GM18951 (cell line): ENCODE data around the gene SPEM3.
A peak's percentile ranks its signal among the peaks of the same experiment; 100 is the strongest.
"Not testable (repeated sequence)": the region's sequence is repeated elsewhere in the genome, so short reads cannot be mapped to it uniquely, and the experiment has no call there.

Experiments used
- POLR2A ChIP-seq: IDR thresholded peaks from 4 replicates; pipeline ENCODE4 v1.6.1; 2011; ENCODE audit warnings: mild to moderate bottlenecking; ENCODE audit not compliant: insufficient read length, insufficient read depth; ENCODE audit errors: extremely low read depth
- in situ Hi-C: fragments of 300-500 bp; cut with MboI; formaldehyde crosslinking; loops from one replicate; pipeline ENCODE4 v1.12.0; 2022; ENCODE audit warnings: low sequenced_read_pairs, mixed read lengths, inconsistent platforms; ENCODE audit not compliant: unreplicated experiment

SPEM3 gene

DNA sequence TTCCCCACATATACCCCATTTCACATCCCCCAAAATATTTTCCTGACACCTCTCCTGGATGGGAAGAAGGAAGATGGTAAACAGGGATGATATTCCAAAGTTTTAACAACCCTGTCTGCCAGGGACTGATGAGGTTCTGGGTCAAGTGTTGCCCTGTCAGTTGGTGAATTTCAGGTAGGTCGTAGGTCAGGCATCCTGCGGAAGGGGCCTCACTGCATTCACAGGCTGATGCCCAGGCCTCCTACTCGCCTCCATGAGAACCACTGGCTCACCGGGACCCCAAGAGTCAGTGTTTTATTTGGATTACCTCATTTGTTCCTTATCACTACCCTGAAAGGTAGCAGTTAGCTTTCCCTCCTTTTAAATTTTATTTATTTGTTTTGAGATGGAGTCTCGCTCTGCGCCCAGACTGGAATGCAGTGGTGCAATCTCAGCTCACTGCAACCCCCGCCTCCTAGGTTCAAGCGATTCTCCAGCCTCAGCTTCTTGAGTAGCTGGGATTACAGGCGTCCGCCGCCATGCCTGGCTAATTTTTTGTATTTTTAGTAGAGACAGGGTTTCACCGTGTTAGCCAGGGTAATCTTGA is 40.2 kb downstream of the SPEM3 start:
- in situ Hi-C loops: no loop called here
- no peak for TF ChIP-seq POLR2A

DNA sequence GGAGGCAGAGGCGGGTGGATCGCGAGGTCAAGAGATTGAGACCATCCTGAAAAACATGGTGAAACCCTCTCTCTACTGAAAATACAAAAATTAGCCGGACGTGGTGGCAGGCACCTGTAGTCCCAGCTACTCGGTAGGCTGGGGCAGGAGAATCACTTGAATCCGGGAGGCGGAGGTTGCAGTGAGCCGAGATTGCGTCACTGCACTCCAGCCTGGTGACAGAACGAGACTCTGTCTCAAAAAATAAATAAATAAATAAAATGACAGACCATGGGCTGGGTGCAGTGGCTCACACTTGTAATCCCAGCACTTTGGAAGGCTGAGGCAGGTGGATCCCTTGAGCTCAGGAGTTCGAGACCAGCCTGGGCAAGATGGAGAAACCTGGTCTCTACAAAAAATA is 41.2 kb downstream of the SPEM3 start:
- in situ Hi-C loops: not testable (repeated sequence)

- in situ Hi-C loops: not testable (repeated sequence)
These were observed 41.9 kb downstream of the SPEM3 start for GRCh38 chr17:7470457-7470973.

DNA sequence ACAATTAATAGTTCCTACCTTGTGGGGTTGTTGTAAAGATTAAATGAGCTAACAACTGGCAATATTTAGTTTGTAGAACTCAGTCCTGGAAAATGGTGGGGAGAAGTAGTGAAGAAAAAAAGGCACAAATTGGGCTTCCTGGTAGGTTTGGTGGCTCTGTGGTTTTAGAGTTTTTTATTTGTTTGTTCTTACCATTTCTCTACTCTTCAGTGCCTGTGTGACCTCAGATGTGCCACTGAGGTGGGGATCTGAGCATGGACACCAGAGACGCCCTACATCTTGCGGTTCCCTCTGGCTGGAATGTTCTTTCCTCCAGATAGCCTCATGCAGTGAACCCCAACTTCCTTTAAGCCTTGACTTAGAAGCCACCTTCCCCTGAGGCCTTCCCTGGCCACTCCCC is 43.1 kb downstream of the SPEM3 start:
- TF ChIP-seq POLR2A: no peak
- in situ Hi-C loops: no loop called here

GRCh38 chr17:7474767-7475166 is 46.1 kb downstream of the SPEM3 start:
- in situ Hi-C loops: not testable (repeated sequence)

DNA sequence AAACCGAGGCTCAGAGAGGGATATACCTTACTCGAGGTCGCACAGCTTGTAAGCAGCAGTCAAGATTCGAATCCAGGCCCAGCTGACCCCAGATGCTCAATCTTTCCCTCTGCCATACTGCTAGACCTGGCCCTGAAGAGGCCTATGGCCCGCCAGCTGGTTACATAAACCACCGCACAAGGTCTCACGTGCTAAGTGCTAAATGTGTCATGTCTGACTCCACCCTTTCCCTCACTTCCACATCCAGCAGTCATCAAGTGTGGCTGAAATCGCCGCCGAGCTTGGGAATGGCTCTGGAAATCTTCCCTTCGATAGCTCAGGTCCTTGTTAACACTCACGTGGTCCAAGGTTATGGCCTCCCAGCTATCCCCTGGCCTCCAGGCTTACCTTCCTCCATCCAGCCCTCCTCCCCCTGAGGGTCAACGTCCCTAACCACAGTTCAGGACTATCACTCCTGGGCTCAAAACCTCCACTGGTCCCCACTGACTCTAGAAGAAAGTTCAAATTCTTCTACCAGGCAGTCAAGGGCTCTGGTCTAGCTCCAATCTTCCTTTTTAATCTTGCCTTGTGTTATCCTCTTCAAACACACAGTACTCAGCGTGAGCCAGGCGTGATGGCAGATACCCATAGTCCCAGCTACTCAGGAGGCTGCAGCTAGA is 47.2 kb downstream of the SPEM3 start:
- in situ Hi-C loops: no loop called here
- TF ChIP-seq POLR2A: no peak

DNA sequence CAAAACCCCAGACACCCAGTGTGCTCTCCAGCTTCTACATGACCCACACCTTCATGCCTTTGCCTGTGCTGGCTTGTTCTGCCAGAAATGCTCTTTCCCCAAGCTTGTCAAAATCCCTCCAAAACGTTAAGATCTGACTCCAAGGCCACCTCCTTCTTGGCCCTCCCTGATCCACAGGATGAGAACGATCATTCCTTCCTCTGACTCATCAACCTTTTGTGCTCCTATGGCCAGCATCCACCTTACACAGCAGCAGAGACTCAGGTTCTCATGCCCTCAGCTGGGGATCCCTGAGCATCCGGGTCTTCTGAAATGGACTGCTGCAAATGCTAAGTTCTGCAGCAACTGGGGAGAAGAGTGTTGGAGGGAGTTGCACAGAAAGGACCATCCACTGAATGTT is 47.8 kb downstream of the SPEM3 start:
- no peak for TF ChIP-seq POLR2A
- in situ Hi-C loops: no loop called here

DNA sequence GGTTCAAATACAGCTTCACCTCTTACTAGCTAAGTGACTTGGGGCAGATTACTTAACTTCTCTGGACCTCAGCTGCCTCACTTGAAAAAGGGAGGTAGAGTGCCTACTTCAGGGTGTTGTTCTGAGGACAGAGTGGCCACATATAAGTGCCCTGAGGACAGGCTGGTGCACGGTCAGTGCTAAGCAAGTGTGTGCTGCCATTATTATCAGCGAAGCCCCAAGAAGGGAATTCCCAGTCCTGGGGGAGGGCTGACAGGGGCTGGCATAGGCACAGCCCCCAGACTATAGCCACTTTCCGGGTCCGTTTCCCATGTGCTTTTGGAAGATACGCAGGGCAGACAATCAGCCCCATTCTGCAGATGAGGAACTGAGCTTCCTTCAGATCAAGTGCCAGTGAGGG is 48.3 kb downstream of the SPEM3 start:
- in situ Hi-C loops: no loop called here
- no peak for TF ChIP-seq POLR2A

DNA sequence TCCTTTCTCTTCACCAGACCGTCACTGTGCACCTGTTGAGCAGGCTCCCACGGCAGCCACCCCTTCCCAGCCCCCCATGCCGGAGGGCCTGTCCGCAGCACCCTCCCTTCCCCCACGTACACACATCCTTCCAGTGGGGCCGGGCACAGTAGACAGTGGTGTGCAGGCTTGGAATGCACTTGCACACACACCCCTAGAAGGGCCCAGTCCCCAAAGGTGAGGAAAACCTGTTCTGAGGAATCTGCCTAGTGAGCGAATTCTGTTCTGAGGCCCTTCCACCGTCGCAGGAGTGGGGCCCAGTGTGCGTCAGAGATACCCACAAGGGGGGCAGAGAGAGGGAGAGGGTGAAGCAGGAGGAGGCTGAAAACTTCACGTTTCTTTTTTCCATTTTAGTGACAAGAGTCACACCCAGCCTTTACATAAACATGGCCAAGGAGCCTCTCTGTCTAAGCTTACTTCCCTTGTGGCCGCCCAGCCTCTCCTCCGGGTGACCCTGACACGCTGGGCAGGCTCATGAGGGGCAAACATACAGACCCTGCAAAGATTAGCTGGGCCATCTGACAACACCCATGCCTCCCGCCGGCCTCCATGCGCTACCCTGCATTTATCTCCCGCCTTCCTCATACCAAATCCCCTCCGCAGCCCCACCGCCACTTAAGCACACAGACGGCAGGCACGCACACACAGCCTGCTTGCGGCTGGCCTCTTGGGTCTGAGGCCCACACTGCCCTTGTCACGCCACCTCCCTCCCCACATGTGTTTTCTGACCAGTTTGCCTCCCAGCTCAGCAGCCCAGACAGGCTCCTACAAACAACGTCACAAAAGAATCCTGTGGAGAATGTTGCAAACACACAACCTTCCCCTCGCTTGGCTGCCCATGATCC is 49.0 kb downstream of the SPEM3 start:
- no peak for TF ChIP-seq POLR2A

DNA sequence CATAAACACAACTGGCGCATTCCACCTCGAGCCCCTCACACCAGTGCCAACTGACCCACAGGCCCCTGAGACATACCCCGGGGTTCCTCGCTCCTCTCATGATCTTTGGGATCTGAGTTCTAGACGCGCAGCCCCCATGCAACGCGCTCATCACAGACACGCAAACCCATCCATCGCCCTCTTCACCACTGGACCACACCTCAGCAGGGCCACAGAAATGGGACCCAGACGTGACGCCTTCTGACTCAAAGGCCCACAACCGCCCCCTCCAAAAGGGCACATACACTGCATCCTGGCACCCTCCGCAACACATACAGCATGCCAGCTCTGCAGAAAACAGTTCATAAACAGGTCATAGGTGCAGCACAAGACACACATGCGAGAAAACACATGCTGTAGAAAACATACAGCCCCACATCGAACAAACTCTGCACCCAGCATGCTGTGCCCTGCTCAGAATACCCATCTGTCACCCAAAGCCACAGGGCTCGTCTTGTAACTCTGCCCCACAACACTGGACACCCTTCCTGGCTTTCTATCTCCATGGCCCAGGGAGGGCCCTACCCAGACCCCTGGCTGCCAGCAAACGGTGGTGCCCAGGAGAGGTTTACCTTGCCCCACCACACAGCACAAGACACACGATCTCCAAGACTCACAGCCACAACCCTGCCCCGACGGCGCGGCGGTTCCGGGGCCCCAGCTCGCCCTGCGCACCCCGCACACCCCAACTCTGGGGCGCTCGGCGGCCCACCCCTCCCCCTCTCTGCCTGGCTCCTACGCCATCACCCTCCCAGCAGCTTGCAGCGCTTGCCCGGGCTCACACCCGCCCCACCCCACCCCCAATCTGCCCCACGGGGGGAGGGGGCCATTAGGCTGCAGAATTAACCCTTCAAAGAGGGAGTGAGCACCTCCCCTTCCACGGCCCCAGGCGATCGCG is 49.9 kb downstream of the SPEM3 start:
- TF ChIP-seq POLR2A: no peak
- in situ Hi-C loops: no loop called here

More for the DNA sequence above, 49.0 kb downstream of the SPEM3 start:
- in situ Hi-C loops: no loop called here

DNA sequence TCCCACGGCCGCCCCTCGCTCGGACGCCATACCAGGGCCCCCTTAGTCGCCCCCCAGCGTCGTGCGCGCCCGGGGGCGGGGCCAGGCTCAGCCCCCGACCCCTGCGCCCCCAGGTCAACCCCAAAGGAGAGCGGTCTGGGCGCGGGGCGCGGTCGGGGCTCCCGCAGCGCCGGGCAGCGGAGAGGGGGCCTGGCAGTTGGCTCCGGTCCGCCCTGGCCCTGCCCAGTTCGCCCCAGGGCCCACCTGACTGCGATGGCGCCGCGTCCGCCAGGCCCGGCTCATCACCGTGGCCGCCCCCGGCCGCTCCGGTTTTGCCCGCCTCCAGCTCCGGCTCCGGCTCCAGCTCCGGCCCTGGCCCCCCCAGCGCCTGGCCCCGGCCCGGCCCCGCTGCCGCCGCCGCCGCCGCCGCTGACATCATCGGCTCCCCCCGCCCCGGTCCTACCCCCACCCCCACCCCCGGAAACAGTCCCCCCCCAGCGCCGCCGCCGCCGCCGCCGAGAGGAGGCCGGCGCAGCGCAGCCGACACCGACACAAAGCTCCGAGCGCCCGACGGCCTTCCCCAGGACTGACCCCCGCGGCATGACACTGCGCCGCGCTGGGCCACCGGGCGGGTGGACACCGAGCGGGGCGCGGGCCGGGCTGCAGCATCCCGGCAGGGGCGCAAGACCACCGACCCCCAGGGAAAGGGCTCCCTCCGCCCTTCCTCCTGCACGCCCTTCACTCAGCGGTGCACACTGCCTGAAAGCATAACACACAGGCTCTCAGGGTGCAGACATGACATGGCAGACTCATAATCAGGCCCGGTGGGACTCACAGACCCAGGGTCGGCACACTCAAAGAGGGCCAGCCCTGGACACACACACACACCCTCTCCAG is 50.8 kb downstream of the SPEM3 start, which contains the start of gene ZBTB4:
ZBTB4 (minus strand) TSS at position 419 of the 876 bp plus-strand sequence. CDS start 12,830 bp downstream, outside the sequence.
- in situ Hi-C loops: no loop called here
- TF ChIP-seq POLR2A: peak; percentile 58

DNA sequence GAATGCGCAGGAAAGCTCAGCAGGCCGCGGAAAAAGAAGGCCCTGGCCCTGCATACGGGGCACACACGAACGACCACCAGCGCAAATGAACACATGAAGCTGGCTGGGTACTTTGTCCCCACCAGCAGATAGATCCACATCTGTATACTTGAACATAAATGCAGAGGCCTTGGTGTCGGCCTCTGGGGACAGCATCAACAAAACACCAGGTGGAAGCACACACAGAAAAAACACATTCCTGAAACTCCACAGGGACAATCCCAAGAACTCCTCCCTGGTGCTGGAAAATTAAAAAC is 51.4 kb downstream of the SPEM3 start:
- in situ Hi-C loops: no loop called here
- no peak for TF ChIP-seq POLR2A

GRCh38 chr17:7481275-7481674 is 52.6 kb downstream of the SPEM3 start, which contains the start of gene SLC35G6:
TSS of gene SLC35G6 (plus strand) at chr17:7481446. CDS start at chr17:7481517, 71 bp downstream.
- in situ Hi-C loops: not testable (repeated sequence)

DNA sequence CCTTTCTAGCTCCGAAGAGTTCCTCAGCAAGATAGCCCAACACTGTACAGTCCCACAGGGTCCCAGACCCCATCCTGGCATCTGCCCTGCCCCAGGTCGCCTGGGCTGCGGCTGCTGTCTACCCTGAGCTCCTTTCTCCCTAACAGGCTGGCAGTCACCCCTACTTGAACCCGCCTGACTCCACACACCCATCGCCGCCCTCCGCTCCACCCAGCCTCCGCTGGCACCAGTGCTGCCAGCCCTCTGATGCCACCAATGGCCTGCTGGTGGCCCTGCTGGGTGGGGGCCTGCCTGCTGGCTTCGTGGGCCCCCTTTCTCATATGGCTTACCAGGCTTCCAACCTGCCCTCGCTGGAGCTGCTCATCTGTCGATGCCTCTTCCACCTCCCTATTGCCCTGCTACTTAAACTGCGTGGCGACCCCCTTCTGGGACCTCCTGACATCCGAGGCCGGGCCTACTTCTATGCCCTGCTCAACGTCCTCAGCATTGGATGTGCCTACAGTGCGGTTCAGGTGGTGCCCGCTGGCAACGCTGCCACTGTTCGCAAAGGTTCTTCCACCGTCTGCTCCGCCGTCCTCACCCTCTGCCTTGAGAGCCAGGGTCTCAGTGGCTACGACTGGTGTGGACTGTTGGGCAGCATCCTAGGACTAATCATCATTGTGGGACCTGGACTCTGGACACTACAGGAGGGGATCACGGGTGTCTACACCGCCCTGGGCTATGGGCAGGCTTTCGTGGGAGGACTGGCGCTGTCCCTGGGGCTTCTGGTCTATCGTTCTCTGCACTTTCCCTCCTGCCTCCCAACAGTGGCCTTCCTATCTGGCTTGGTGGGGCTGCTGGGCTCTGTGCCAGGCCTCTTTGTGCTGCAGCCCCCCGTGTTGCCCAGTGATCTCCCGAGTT is 53.4 kb downstream of the SPEM3 start:
- in situ Hi-C loops: not testable (repeated sequence)
